ENCODE results near the gene CNTN4.

The CNTN4 gene

GRCh38 chr3:2415083-2415482, 316.4 kb downstream of the CNTN4 start:
- no peak overlapping the region for H3K9ac ChIP-seq (ENCODE audit: low read length)
- no peak overlapping the region for H3K4me2 ChIP-seq (ENCODE audit: low read depth, low read length)
- no peak for TF ChIP-seq EZH2 (optimal IDR thresholded peaks at IDR 0.05; ENCODE audit: low read depth, low read length)
- TF ChIP-seq CTCF (IDR thresholded peaks at IDR 0.05; ENCODE audit: low read length) = no peak
- no peak for TF ChIP-seq EZH2phosphoT487 (IDR thresholded peaks at IDR 0.05; ENCODE audit: low read length)
- no peaks in the 10 kb centered on the region for H3F3A ChIP-seq (ENCODE audit: insufficient read depth, low read length)
- no peaks in the 10 kb centered on the region for H3K9me3 ChIP-seq (replicated peaks; ENCODE audit: insufficient read depth, low read length)
- H3K4me3 ChIP-seq (ENCODE audit: low read length) = no peak overlapping the region
- H3K79me2 ChIP-seq (ENCODE audit: low read length) = no peaks in the 10 kb centered on the region
- H3K4me1 ChIP-seq (ENCODE audit: low read length) = no peaks in the 10 kb centered on the region
- H3K36me3 ChIP-seq (replicated peaks; ENCODE audit: insufficient read depth, low read length) = no peaks in the 10 kb centered on the region
- no peaks in the 10 kb centered on the region for H3K27me3 ChIP-seq (replicated peaks; ENCODE audit: insufficient read depth, low read length)
- DNase-seq = no peak
- no peak overlapping the region for H2AFZ ChIP-seq (ENCODE audit: low read length)
- H3K27ac ChIP-seq (ENCODE audit: low read length) = no peak overlapping the region
- H3K9me2 ChIP-seq (replicated peaks; ENCODE audit: insufficient read depth, low read length) = no peaks in the 10 kb centered on the region
- no peaks in the 10 kb centered on the region for H4K20me1 ChIP-seq (ENCODE audit: insufficient read depth, low read length)

- Histone ChIP-seq H3F3A (ENCODE audit: insufficient read depth, low read length) (no peaks in the 10 kb centered on the region), H3K4me1 (ENCODE audit: low read length) (no peaks in the 10 kb centered on the region), H3K4me3 (ENCODE audit: low read length) (no peak overlapping the region), H4K20me1 (ENCODE audit: insufficient read depth, low read length) (no peaks in the 10 kb centered on the region), H3K27me3 (replicated peaks; ENCODE audit: insufficient read depth, low read length) (no peaks in the 10 kb centered on the region), H3K9me3 (replicated peaks; ENCODE audit: insufficient read depth, low read length) (no peaks in the 10 kb centered on the region), H2AFZ (ENCODE audit: low read length) (no peak overlapping the region), H3K9ac (ENCODE audit: low read length) (no peak overlapping the region), H3K36me3 (replicated peaks; ENCODE audit: insufficient read depth, low read length) (no peaks in the 10 kb centered on the region), H3K79me2 (ENCODE audit: low read length) (no peaks in the 10 kb centered on the region), H3K9me2 (replicated peaks; ENCODE audit: insufficient read depth, low read length) (no peaks in the 10 kb centered on the region), H3K4me2 (ENCODE audit: low read depth, low read length) (no peak overlapping the region), H3K27ac (ENCODE audit: low read length) (no peak overlapping the region)
- no peak for TF ChIP-seq EZH2 (optimal IDR thresholded peaks at IDR 0.05; ENCODE audit: low read depth, low read length)
- TF ChIP-seq EZH2phosphoT487 (IDR thresholded peaks at IDR 0.05; ENCODE audit: low read length) = no peak
- TF ChIP-seq CTCF (IDR thresholded peaks at IDR 0.05; ENCODE audit: low read length) = no peak
- no peak for DNase-seq
Observed at GRCh38 chr3:2420919-2421318, 322.3 kb downstream of the CNTN4 start.

GRCh38 chr3:2423143-2423542, 324.5 kb downstream of the CNTN4 start:
- H3K4me1 ChIP-seq (ENCODE audit: low read length) = no peaks in the 10 kb centered on the region
- TF ChIP-seq EZH2 (optimal IDR thresholded peaks at IDR 0.05; ENCODE audit: low read depth, low read length) (no peak), EZH2phosphoT487 (IDR thresholded peaks at IDR 0.05; ENCODE audit: low read length) (no peak), CTCF (IDR thresholded peaks at IDR 0.05; ENCODE audit: low read length) (no peak)
- H3K36me3 ChIP-seq (replicated peaks; ENCODE audit: insufficient read depth, low read length) = no peaks in the 10 kb centered on the region

More at GRCh38 chr3:2423143-2423542, 324.5 kb downstream of the CNTN4 start:
- no peak overlapping the region for H3K9ac ChIP-seq (ENCODE audit: low read length)
- H3F3A ChIP-seq (ENCODE audit: insufficient read depth, low read length) = no peaks in the 10 kb centered on the region
- DNase-seq = no peak
- H3K4me3 ChIP-seq (ENCODE audit: low read length) = no peak overlapping the region
- no peak overlapping the region for H3K27ac ChIP-seq (ENCODE audit: low read length)
- H2AFZ ChIP-seq (ENCODE audit: low read length) = no peak overlapping the region
- no peaks in the 10 kb centered on the region for H3K27me3 ChIP-seq (replicated peaks; ENCODE audit: insufficient read depth, low read length)
- H3K9me3 ChIP-seq (replicated peaks; ENCODE audit: insufficient read depth, low read length) = no peaks in the 10 kb centered on the region
- H3K79me2 ChIP-seq (ENCODE audit: low read length) = no peaks in the 10 kb centered on the region
- H3K4me2 ChIP-seq (ENCODE audit: low read depth, low read length) = no peak overlapping the region
- no peaks in the 10 kb centered on the region for H4K20me1 ChIP-seq (ENCODE audit: insufficient read depth, low read length)
- no peaks in the 10 kb centered on the region for H3K9me2 ChIP-seq (replicated peaks; ENCODE audit: insufficient read depth, low read length)
